Measurements from ENCODE around the gene OSTN. TPM values are rescaled to one million over a fixed set of nuclear protein-coding genes. Genes with fewer than 3 reads are reported as not detected.

OSTN gene
- not detected in 2 replicates for polyA plus RNA-seq (2011; rRNA removed)
- polyA minus RNA-seq (2011; rRNA and poly(A)+ RNA removed), result not detected in 2 replicates

GRCh38 chr3:191198932-191199331, at the start of gene OSTN:
Gene OSTN (plus strand): TSS chr3:191199241. CDS start chr3:191212533, 13,292 bp downstream.
- POLR2A ChIA-PET, result no interaction called here

GRCh38 chr3:191151653-191152052, 47.4 kb upstream of the OSTN start:
- POLR2A ChIA-PET, result no interaction called here

More at GRCh38 chr3:191198932-191199331, at the start of gene OSTN:
- no peak for TF ChIP-seq CTCF (IDR thresholded peaks at IDR 0.05; ENCODE audit: insufficient read depth, low read depth, low read length)
- CTCF ChIA-PET, result no interaction called here
- no peak for DNase-seq (ENCODE audit: low read depth)
- no peaks in the 10 kb centered on the region; the same call in 1 of the 2 replicates for H3K27me3 ChIP-seq (ENCODE audit: control insufficient read depth, insufficient read depth, low read length)
- H3K36me3 ChIP-seq (ENCODE audit: control insufficient read depth, insufficient read depth, low read length), result no peaks in the 10 kb centered on the region
- no peak within 1 kb of the TSS for H3K4me3 ChIP-seq (ENCODE audit: low read depth, low read length)

GRCh38 chr3:191154827-191155226, 44.2 kb upstream of the OSTN start:
- CTCF ChIA-PET, result interaction anchor here (0.6 kb wide), 1 partner anchor 11 kb away, joined by 4 read pairs; no protein-coding TSS in a partner anchor
- Histone ChIP-seq H3K36me3 (ENCODE audit: control insufficient read depth, insufficient read depth, low read length) (no peaks in the 10 kb centered on the region), H3K27me3 (ENCODE audit: control insufficient read depth, insufficient read depth, low read length) (no peaks in the 10 kb centered on the region), H3K4me3 (ENCODE audit: low read depth, low read length) (no peak overlapping the region)
- POLR2A ChIA-PET, result no interaction called here
- no peak for DNase-seq (ENCODE audit: low read depth)
- TF ChIP-seq CTCF (IDR thresholded peaks at IDR 0.05; ENCODE audit: insufficient read depth, low read depth, low read length), result no peak

More at GRCh38 chr3:191151653-191152052, 47.4 kb upstream of the OSTN start:
- DNase-seq (ENCODE audit: low read depth), result no peak
- Histone ChIP-seq H3K27me3 (ENCODE audit: control insufficient read depth, insufficient read depth, low read length) (no peaks in the 10 kb centered on the region), H3K36me3 (ENCODE audit: control insufficient read depth, insufficient read depth, low read length) (no peaks in the 10 kb centered on the region), H3K4me3 (ENCODE audit: low read depth, low read length) (no peak overlapping the region)
- CTCF ChIA-PET, result no interaction called here
- no peak for TF ChIP-seq CTCF (IDR thresholded peaks at IDR 0.05; ENCODE audit: insufficient read depth, low read depth, low read length)

- TF ChIP-seq CTCF (IDR thresholded peaks at IDR 0.05; ENCODE audit: insufficient read depth, low read depth, low read length), result no peak
- H3K27me3 ChIP-seq (ENCODE audit: control insufficient read depth, insufficient read depth, low read length), result no peaks in the 10 kb centered on the region
- H3K4me3 ChIP-seq (ENCODE audit: low read depth, low read length), result no peak overlapping the region
- ChIA-PET POLR2A (no interaction called here), CTCF (no interaction called here)
- no peaks in the 10 kb centered on the region for H3K36me3 ChIP-seq (ENCODE audit: control insufficient read depth, insufficient read depth, low read length)
- no peak for DNase-seq (ENCODE audit: low read depth)
Measured at GRCh38 chr3:191158247-191158646, 40.8 kb upstream of the OSTN start.

GRCh38 chr3:191158815-191159214, 40.2 kb upstream of the OSTN start:
- ChIA-PET POLR2A (no interaction called here), CTCF (no interaction called here)
- Histone ChIP-seq H3K27me3 (ENCODE audit: control insufficient read depth, insufficient read depth, low read length) (no peaks in the 10 kb centered on the region), H3K36me3 (ENCODE audit: control insufficient read depth, insufficient read depth, low read length) (no peaks in the 10 kb centered on the region), H3K4me3 (ENCODE audit: low read depth, low read length) (no peak overlapping the region)
- no peak for DNase-seq (ENCODE audit: low read depth)
- TF ChIP-seq CTCF (IDR thresholded peaks at IDR 0.05; ENCODE audit: insufficient read depth, low read depth, low read length), result no peak
